Measurements from ENCODE around the gene REXO1.
A peak's percentile ranks its signal among the peaks of the same experiment; 100 is the strongest.

Gene REXO1

GRCh38 chr19:1853295-1854038 lies 5.2 kb upstream of the REXO1 start:
- H3K27ac ChIP-seq (ENCODE audit: low read depth, low read length) = no peak overlapping the region
- WGBS (ENCODE audit: extremely low coverage, insufficient coverage, low lambda C conversion rate) = no CpG with 5 or more reads among the region's 27 CpGs
- H3K79me1 ChIP-seq (ENCODE audit: low read length) = peaks cover 12% of the 10 kb centered on the region
- H3K23ac ChIP-seq (ENCODE audit: low read length) = no peak overlapping the region
- no peak overlapping the region for H3K18ac ChIP-seq (ENCODE audit: low read length)
- H3K4me1 ChIP-seq (ENCODE audit: control insufficient read depth, low read depth, low read length) = peaks cover 10% of the 10 kb centered on the region
- peak; percentile 91 for DNase-seq
- no peak overlapping the region for H3K9ac ChIP-seq (ENCODE audit: low read length)
- peak overlapping the region; percentile 24 for H3K4ac ChIP-seq (ENCODE audit: low read depth, low read length)
- no peak overlapping the region for H2BK15ac ChIP-seq (replicated peaks; ENCODE audit: low read depth)
- H3K56ac ChIP-seq (ENCODE audit: low read length) = peak overlapping the region; percentile 34
- no peak overlapping the region for H3K4me2 ChIP-seq (ENCODE audit: low read length)
- H3K36me3 ChIP-seq (ENCODE audit: control insufficient read depth, insufficient read depth, low read length) = no peaks in the 10 kb centered on the region
- no peaks in the 10 kb centered on the region for H3K27me3 ChIP-seq (ENCODE audit: insufficient read depth, low read length, poor library complexity)
- no peak overlapping the region for H3K4me3 ChIP-seq (ENCODE audit: low read length)
- no peak overlapping the region for H4K8ac ChIP-seq (ENCODE audit: low read depth, low read length)
- H2AK5ac ChIP-seq (ENCODE audit: low read length) = no peak overlapping the region
- peaks cover 26% of the 10 kb centered on the region for H3K79me2 ChIP-seq (ENCODE audit: control insufficient read depth, insufficient read depth, low read length)
- no peak overlapping the region for H4K5ac ChIP-seq (ENCODE audit: low read length)
- no peak overlapping the region for H2BK120ac ChIP-seq (ENCODE audit: low read depth, low read length)
- H2BK5ac ChIP-seq (ENCODE audit: low read length) = no peak overlapping the region

GRCh38 chr19:1852581-1853128 lies 4.4 kb upstream of the REXO1 start:
- no CpG with 5 or more reads among the region's 9 CpGs for WGBS (ENCODE audit: extremely low coverage, insufficient coverage, low lambda C conversion rate)

GRCh38 chr19:1851654-1852580 lies 3.6 kb upstream of the REXO1 start:
- H2BK120ac ChIP-seq (ENCODE audit: low read depth, low read length) = no peak overlapping the region
- H4K5ac ChIP-seq (ENCODE audit: low read length) = no peak overlapping the region
- H3K4ac ChIP-seq (ENCODE audit: low read depth, low read length) = no peak overlapping the region
- H2BK15ac ChIP-seq (replicated peaks; ENCODE audit: low read depth) = no peak overlapping the region
- H3K18ac ChIP-seq (ENCODE audit: low read length) = no peak overlapping the region
- no peak overlapping the region for H3K4me2 ChIP-seq (ENCODE audit: low read length)
- H2AK5ac ChIP-seq (ENCODE audit: low read length) = no peak overlapping the region
- H4K8ac ChIP-seq (ENCODE audit: low read depth, low read length) = no peak overlapping the region
- H3K36me3 ChIP-seq (ENCODE audit: control insufficient read depth, insufficient read depth, low read length) = no peaks in the 10 kb centered on the region
- H3K4me3 ChIP-seq (ENCODE audit: low read length) = no peak overlapping the region
- H3K27me3 ChIP-seq (ENCODE audit: insufficient read depth, low read length, poor library complexity) = no peaks in the 10 kb centered on the region
- H3K56ac ChIP-seq (ENCODE audit: low read length) = no peak overlapping the region
- H2BK5ac ChIP-seq (ENCODE audit: low read length) = no peak overlapping the region
- H3K79me1 ChIP-seq (ENCODE audit: low read length) = peaks cover 13% of the 10 kb centered on the region
- H3K23ac ChIP-seq (ENCODE audit: low read length) = no peak overlapping the region
- no peak overlapping the region for H3K9ac ChIP-seq (ENCODE audit: low read length)
- peaks cover 25% of the 10 kb centered on the region for H3K79me2 ChIP-seq (ENCODE audit: control insufficient read depth, insufficient read depth, low read length)
- no CpG with 5 or more reads among the region's 66 CpGs for WGBS (ENCODE audit: extremely low coverage, insufficient coverage, low lambda C conversion rate)
- peaks cover 10% of the 10 kb centered on the region for H3K4me1 ChIP-seq (ENCODE audit: control insufficient read depth, low read depth, low read length)
- no peak overlapping the region for H3K27ac ChIP-seq (ENCODE audit: low read depth, low read length)
- no peak for DNase-seq

More at GRCh38 chr19:1852581-1853128, 4.4 kb upstream of the REXO1 start:
- Histone ChIP-seq H3K18ac (ENCODE audit: low read length) (no peak overlapping the region), H2BK15ac (replicated peaks; ENCODE audit: low read depth) (no peak overlapping the region), H2AK5ac (ENCODE audit: low read length) (no peak overlapping the region), H3K79me2 (ENCODE audit: control insufficient read depth, insufficient read depth, low read length) (peaks cover 21% of the 10 kb centered on the region), H3K4ac (ENCODE audit: low read depth, low read length) (no peak overlapping the region), H3K9ac (ENCODE audit: low read length) (no peak overlapping the region), H3K23ac (ENCODE audit: low read length) (no peak overlapping the region), H3K27ac (ENCODE audit: low read depth, low read length) (no peak overlapping the region), H3K79me1 (ENCODE audit: low read length) (peaks cover 9% of the 10 kb centered on the region), H3K56ac (ENCODE audit: low read length) (peak overlapping the region; percentile 37), H3K4me2 (ENCODE audit: low read length) (no peak overlapping the region), H4K8ac (ENCODE audit: low read depth, low read length) (no peak overlapping the region), H3K36me3 (ENCODE audit: control insufficient read depth, insufficient read depth, low read length) (no peaks in the 10 kb centered on the region), H2BK120ac (ENCODE audit: low read depth, low read length) (no peak overlapping the region), H4K5ac (ENCODE audit: low read length) (no peak overlapping the region), H3K27me3 (ENCODE audit: insufficient read depth, low read length, poor library complexity) (no peaks in the 10 kb centered on the region), H2BK5ac (ENCODE audit: low read length) (no peak overlapping the region), H3K4me3 (ENCODE audit: low read length) (no peak overlapping the region), H3K4me1 (ENCODE audit: control insufficient read depth, low read depth, low read length) (peaks cover 8% of the 10 kb centered on the region)
- no peak for DNase-seq

- WGBS (ENCODE audit: extremely low coverage, insufficient coverage, low lambda C conversion rate) = no CpG with 5 or more reads among the region's 31 CpGs
- H3K23ac ChIP-seq (ENCODE audit: low read length) = no peak overlapping the region
- H2BK120ac ChIP-seq (ENCODE audit: low read depth, low read length) = no peak overlapping the region
- H3K56ac ChIP-seq (ENCODE audit: low read length) = no peak overlapping the region
- peaks cover 17% of the 10 kb centered on the region for H3K79me1 ChIP-seq (ENCODE audit: low read length)
- H3K18ac ChIP-seq (ENCODE audit: low read length) = no peak overlapping the region
- H2BK15ac ChIP-seq (replicated peaks; ENCODE audit: low read depth) = no peak overlapping the region
- no peak overlapping the region for H3K27ac ChIP-seq (ENCODE audit: low read depth, low read length)
- H4K5ac ChIP-seq (ENCODE audit: low read length) = no peak overlapping the region
- no peak overlapping the region for H3K9ac ChIP-seq (ENCODE audit: low read length)
- no peak overlapping the region for H3K4ac ChIP-seq (ENCODE audit: low read depth, low read length)
- no peak overlapping the region for H3K4me3 ChIP-seq (ENCODE audit: low read length)
- H3K36me3 ChIP-seq (ENCODE audit: control insufficient read depth, insufficient read depth, low read length) = no peaks in the 10 kb centered on the region
- no peak overlapping the region for H4K8ac ChIP-seq (ENCODE audit: low read depth, low read length)
- no peak overlapping the region for H2AK5ac ChIP-seq (ENCODE audit: low read length)
- no peaks in the 10 kb centered on the region for H3K27me3 ChIP-seq (ENCODE audit: insufficient read depth, low read length, poor library complexity)
- no peak overlapping the region for H3K4me2 ChIP-seq (ENCODE audit: low read length)
- peak; percentile 44 for DNase-seq
- H2BK5ac ChIP-seq (ENCODE audit: low read length) = no peak overlapping the region
- H3K79me2 ChIP-seq (ENCODE audit: control insufficient read depth, insufficient read depth, low read length) = peaks cover 27% of the 10 kb centered on the region
- peaks cover 6% of the 10 kb centered on the region for H3K4me1 ChIP-seq (ENCODE audit: control insufficient read depth, low read depth, low read length)
These were observed 2.7 kb upstream of the REXO1 start for GRCh38 chr19:1850809-1851653.

- no peak overlapping the region for H3K27ac ChIP-seq (ENCODE audit: low read depth, low read length)
- no peak overlapping the region for H3K56ac ChIP-seq (ENCODE audit: low read length)
- H3K27me3 ChIP-seq (ENCODE audit: insufficient read depth, low read length, poor library complexity) = no peaks in the 10 kb centered on the region
- H3K9ac ChIP-seq (ENCODE audit: low read length) = no peak overlapping the region
- H2BK5ac ChIP-seq (ENCODE audit: low read length) = no peak overlapping the region
- no peak overlapping the region for H2BK120ac ChIP-seq (ENCODE audit: low read depth, low read length)
- DNase-seq = no peak
- peaks cover 17% of the 10 kb centered on the region for H3K79me1 ChIP-seq (ENCODE audit: low read length)
- H3K4ac ChIP-seq (ENCODE audit: low read depth, low read length) = no peak overlapping the region
- H3K18ac ChIP-seq (ENCODE audit: low read length) = no peak overlapping the region
- no peak overlapping the region for H2BK15ac ChIP-seq (replicated peaks; ENCODE audit: low read depth)
- no CpG with 5 or more reads among the region's 10 CpGs for WGBS (ENCODE audit: extremely low coverage, insufficient coverage, low lambda C conversion rate)
- H3K36me3 ChIP-seq (ENCODE audit: control insufficient read depth, insufficient read depth, low read length) = no peaks in the 10 kb centered on the region
- no peak overlapping the region for H3K4me2 ChIP-seq (ENCODE audit: low read length)
- no peak overlapping the region for H2AK5ac ChIP-seq (ENCODE audit: low read length)
- no peak overlapping the region for H3K4me3 ChIP-seq (ENCODE audit: low read length)
- H4K5ac ChIP-seq (ENCODE audit: low read length) = no peak overlapping the region
- H3K23ac ChIP-seq (ENCODE audit: low read length) = no peak overlapping the region
- H3K4me1 ChIP-seq (ENCODE audit: control insufficient read depth, low read depth, low read length) = peaks cover 4% of the 10 kb centered on the region
- H4K8ac ChIP-seq (ENCODE audit: low read depth, low read length) = no peak overlapping the region
- peaks cover 35% of the 10 kb centered on the region for H3K79me2 ChIP-seq (ENCODE audit: control insufficient read depth, insufficient read depth, low read length)
These were observed 1.7 kb upstream of the REXO1 start for GRCh38 chr19:1849886-1850398.

Measured in mesendoderm (in vitro differentiated cells).